Smooth muscle cell (in vitro differentiated cells): Measurements from ENCODE around the gene PHACTR1. TPM values are rescaled to one million over a fixed set of nuclear protein-coding genes. Genes with fewer than 3 reads are reported as not detected.

ENCODE experiments used
- DNase-seq: peaks from one replicate; lab custom pipeline; 2025; ENCODE audit not compliant: unreplicated experiment; lab: John Stamatoyannopoulos, UW
- H2AFZ ChIP-seq: fragments of 200-600 bp; sonication (generic); 2 replicates; pipeline ENCODE4 v1.6.0; 2016; ENCODE audit warnings: antibody characterized with exemption, low read depth, mild to moderate bottlenecking
- H3F3A ChIP-seq: fragments of 200-600 bp; sonication (generic); 2 replicates; pipeline ENCODE4 v1.6.0; 2017; ENCODE audit warnings: antibody characterized with exemption, low read depth
- H3K27ac ChIP-seq: fragments of 200-600 bp; sonication (generic); 2 replicates; pipeline ENCODE4 v1.5.1; 2016; ENCODE audit warnings: low read depth, mild to moderate bottlenecking
- H3K27me3 ChIP-seq: fragments of 200-600 bp; sonication (generic); 2 replicates; pipeline ENCODE4 v1.6.1; 2016; ENCODE audit warnings: low read depth, mild to moderate bottlenecking
- H3K36me3 ChIP-seq: fragments of 200-600 bp; sonication (generic); 2 replicates; pipeline ENCODE4 v1.5.1; 2016; ENCODE audit warnings: low read depth
- H3K4me1 ChIP-seq: fragments of 200-600 bp; sonication (generic); 2 replicates; pipeline ENCODE4 v1.5.1; 2016; ENCODE audit warnings: low read depth
- H3K4me2 ChIP-seq: fragments of 200-600 bp; sonication (generic); 2 replicates; pipeline ENCODE4 v1.6.0; 2016; ENCODE audit warnings: mild to moderate bottlenecking
- H3K4me3 ChIP-seq: fragments of 200-600 bp; sonication (generic); 2 replicates; pipeline ENCODE4 v1.5.1; 2016; ENCODE audit warnings: mild to moderate bottlenecking
- H3K79me2 ChIP-seq: fragments of 200-600 bp; sonication (generic); 2 replicates; pipeline ENCODE4 v1.6.0; 2016; ENCODE audit warnings: low read depth, mild to moderate bottlenecking
- H3K9ac ChIP-seq: fragments of 200-600 bp; sonication (generic); 2 replicates; pipeline ENCODE4 v1.6.0; 2016; ENCODE audit warnings: low read depth
- H3K9me3 ChIP-seq: fragments of 200-600 bp; sonication (generic); replicated peaks from 2 replicates; pipeline ENCODE4 v1.5.1; 2016; ENCODE audit warnings: low read depth
- H4K20me1 ChIP-seq: fragments of 200-600 bp; sonication (generic); 2 replicates; pipeline ENCODE4 v1.6.0; 2016; ENCODE audit warnings: low read depth
- CTCF ChIP-seq: fragments of 200-600 bp; sonication (generic); IDR thresholded peaks from 2 replicates; pipeline ENCODE4 v1.5.1; 2017; ENCODE audit warnings: borderline replicate concordance, mild to moderate bottlenecking, antibody characterized with exemption; ENCODE audit not compliant: insufficient read depth, poor library complexity, severe bottlenecking
- WGBS: methylation state at CpG from one replicate; pipeline ENCODE4 v1.1.7; 2016; ENCODE audit warnings: low lambda C conversion rate; 5-methylcytosine and 5-hydroxymethylcytosine counted together
- polyA plus RNA-seq: library from polyadenylated mRNA; unstranded; fragments of >200 nt; fragmentation: Nextera tagmentation; extraction: Ambion mirVana; gene quantifications from 2 replicates; pipeline ENCODE4 v1.2.1, GENCODE V29; 2016
- total RNA-seq: library from RNA; depleted of rRNA; stranded (reverse); fragments of >200 nt; gene quantifications from 2 replicates; pipeline ENCODE4 v1.2.3, GENCODE V29; 2014

Gene PHACTR1
- total and polyA plus RNA-seq, 2 experiments from 2014 or later, result 0.09 to 0.67 TPM

DNA sequence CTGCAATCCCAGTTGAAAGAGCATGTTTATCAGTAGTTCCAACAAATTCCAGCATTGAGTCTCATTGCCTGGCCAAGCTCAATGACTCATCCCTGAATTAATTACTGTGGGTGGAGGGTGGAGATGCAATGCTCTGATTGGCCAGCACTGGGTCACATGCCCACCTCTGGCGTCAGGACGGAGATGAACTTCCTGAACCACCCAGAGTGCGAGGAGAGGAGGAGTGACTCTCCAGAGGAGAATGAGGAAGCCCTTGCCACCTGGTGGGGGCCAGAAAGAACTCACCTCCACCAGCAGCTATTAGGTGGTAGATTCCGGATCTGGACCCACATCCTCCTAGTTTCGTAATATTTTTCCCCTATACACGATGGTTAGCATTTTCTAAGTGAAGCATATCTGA, 327.8 kb downstream of the PHACTR1 start:
- Histone ChIP-seq H3K9ac (no peak overlapping the region), H3K9me3 (no peaks in the 10 kb centered on the region), H3K27ac (no peak overlapping the region), H3K4me3 (no peak overlapping the region), H3K4me2 (no peak overlapping the region), H3K27me3 (no peaks in the 10 kb centered on the region), H3K4me1 (no peaks in the 10 kb centered on the region), H3K36me3 (no peaks in the 10 kb centered on the region), H4K20me1 (no peaks in the 10 kb centered on the region), H3F3A (no peaks in the 10 kb centered on the region), H3K79me2 (no peaks in the 10 kb centered on the region), H2AFZ (no peak overlapping the region)
- TF ChIP-seq CTCF, result no peak
- WGBS, result 78% methylated on average over 6 of the region's 6 CpGs
- no peak for DNase-seq

- no peak for DNase-seq
- no peaks in the 10 kb centered on the region for H3K36me3 ChIP-seq
- H3K27me3 ChIP-seq, result no peaks in the 10 kb centered on the region
- H2AFZ ChIP-seq, result no peak overlapping the region
- WGBS, result 67% methylated on average over 4 of the region's 4 CpGs
- no peak overlapping the region for H3K4me2 ChIP-seq
- no peaks in the 10 kb centered on the region for H4K20me1 ChIP-seq
- H3K4me1 ChIP-seq, result no peaks in the 10 kb centered on the region
- no peak overlapping the region for H3K27ac ChIP-seq
- H3K79me2 ChIP-seq, result no peaks in the 10 kb centered on the region
- H3K4me3 ChIP-seq, result no peak overlapping the region
- TF ChIP-seq CTCF, result no peak
- H3F3A ChIP-seq, result no peaks in the 10 kb centered on the region
- H3K9me3 ChIP-seq, result no peaks in the 10 kb centered on the region
- H3K9ac ChIP-seq, result no peak overlapping the region
These were observed 328.3 kb downstream of the PHACTR1 start for GRCh38 chr6:13044896-13045295.

DNA sequence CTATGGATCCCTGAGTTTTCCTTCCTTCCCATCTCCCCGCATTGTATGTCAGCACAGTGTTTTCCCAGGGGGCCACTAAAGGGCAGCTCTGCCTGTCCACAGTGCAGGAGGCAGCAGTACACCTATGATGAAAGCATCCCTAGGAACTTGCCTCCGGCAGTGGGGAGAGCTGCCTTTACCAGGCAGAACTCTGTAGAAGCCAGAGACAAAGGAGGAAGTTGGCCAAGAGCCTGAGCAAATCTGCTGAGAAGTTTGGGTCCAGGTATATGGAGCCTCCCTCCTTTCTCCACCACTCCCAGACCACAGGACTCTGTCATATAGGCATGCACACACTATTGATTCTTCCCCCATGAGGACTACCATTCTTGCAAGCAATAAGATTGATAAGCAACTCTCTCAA, 329.1 kb downstream of the PHACTR1 start:
- Histone ChIP-seq H3K4me3 (no peak overlapping the region), H3K4me2 (no peak overlapping the region), H3K27me3 (no peaks in the 10 kb centered on the region), H3K27ac (no peak overlapping the region), H3K36me3 (no peaks in the 10 kb centered on the region), H3K9me3 (no peaks in the 10 kb centered on the region), H3K79me2 (no peaks in the 10 kb centered on the region), H3K9ac (no peak overlapping the region), H4K20me1 (no peaks in the 10 kb centered on the region), H2AFZ (no peak overlapping the region), H3K4me1 (no peaks in the 10 kb centered on the region), H3F3A (no peaks in the 10 kb centered on the region)
- 90% methylated on average over 2 of the region's 2 CpGs for WGBS
- no peak for TF ChIP-seq CTCF
- no peak for DNase-seq

DNA sequence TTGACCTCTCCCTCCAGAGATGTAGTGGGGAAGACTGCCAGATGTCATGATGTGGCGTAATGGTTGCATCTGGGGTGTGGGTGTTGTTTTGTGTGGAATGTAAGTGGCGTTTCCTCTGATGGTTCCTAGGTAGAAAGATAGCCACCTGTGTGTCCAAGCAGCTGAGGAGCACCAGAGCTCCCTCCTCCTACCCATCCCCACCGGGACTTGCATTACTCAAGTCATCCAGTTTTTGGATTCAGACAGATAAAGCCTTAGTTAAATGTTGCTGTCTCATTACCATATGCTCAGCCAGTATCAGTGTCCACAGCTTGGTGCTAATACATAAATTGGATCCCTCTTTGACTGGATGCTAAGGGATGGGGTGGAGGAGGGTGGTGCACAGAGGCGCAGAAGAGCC, 329.5 kb downstream of the PHACTR1 start:
- Histone ChIP-seq H2AFZ (no peak overlapping the region), H3K4me2 (no peak overlapping the region), H3K4me1 (no peaks in the 10 kb centered on the region), H3K27me3 (no peaks in the 10 kb centered on the region), H3K79me2 (no peaks in the 10 kb centered on the region), H3K9ac (no peak overlapping the region), H3K36me3 (no peaks in the 10 kb centered on the region), H3F3A (no peaks in the 10 kb centered on the region), H3K27ac (no peak overlapping the region), H3K4me3 (no peak overlapping the region), H4K20me1 (no peaks in the 10 kb centered on the region), H3K9me3 (no peaks in the 10 kb centered on the region)
- 94% methylated on average over 4 of the region's 4 CpGs for WGBS
- no peak for DNase-seq
- no peak for TF ChIP-seq CTCF
